MG63 (cell line): ENCODE measurements around the gene TMEM174. TPM values are rescaled to one million over a fixed set of nuclear protein-coding genes. Genes with fewer than 3 reads are reported as not detected.
A peak's percentile ranks its signal among the peaks of the same experiment; 100 is the strongest.

Experiments
- DNase-seq: peaks from one replicate; pipeline ENCODE4 v3.0.0-alpha.2; 2020
- H3K27me3 ChIP-seq: fragments of 250-450 bp; sonication (Bioruptor Pico); 2 replicates; pipeline ENCODE4 v1.5.1; 2020; ENCODE audit warnings: mild to moderate bottlenecking, moderate library complexity
- H3K36me3 ChIP-seq: fragments of 250-450 bp; sonication (Bioruptor Pico); 2 replicates; pipeline ENCODE4 v1.5.1; 2020; ENCODE audit warnings: mild to moderate bottlenecking, moderate library complexity
- H3K4me3 ChIP-seq: fragments of 250-450 bp; sonication (Bioruptor Pico); 2 replicates; pipeline ENCODE4 v1.5.1; 2020; ENCODE audit warnings: mild to moderate bottlenecking, moderate library complexity
- H3K9me3 ChIP-seq: fragments of 250-450 bp; sonication (Bioruptor Pico); 2 replicates; pipeline ENCODE4 v1.5.1; 2020; ENCODE audit warnings: mild to moderate bottlenecking, moderate library complexity
- total RNA-seq: library from RNA; depleted of rRNA; stranded (reverse); fragments of >200 nt; shearing (Covaris generic); gene quantifications from 2 replicates; pipeline ENCODE4 v1.2.3, GENCODE V29; 2014; ENCODE audit warnings: low replicate concordance

The TMEM174 gene
- total RNA-seq, 1 experiment from 2014 or later, result not detected

- H3K4me3 ChIP-seq, result no peak overlapping the region
- no peak for DNase-seq
- no peaks in the 10 kb centered on the region for H3K36me3 ChIP-seq
- no peaks in the 10 kb centered on the region for H3K27me3 ChIP-seq
- H3K9me3 ChIP-seq, result peaks cover 2% of the 10 kb centered on the region; the same call in 1 of the 2 replicates
Measured at GRCh38 chr5:73180566-73180965, 7.6 kb downstream of the TMEM174 start.

GRCh38 chr5:73182307-73182706 lies 9.3 kb downstream of the TMEM174 start:
- no peak overlapping the region for H3K4me3 ChIP-seq
- H3K9me3 ChIP-seq, result peaks cover 5% of the 10 kb centered on the region; the same call in 1 of the 2 replicates
- H3K27me3 ChIP-seq, result no peaks in the 10 kb centered on the region
- H3K36me3 ChIP-seq, result no peaks in the 10 kb centered on the region
- no peak for DNase-seq

- Histone ChIP-seq H3K4me3 (no peak overlapping the region), H3K9me3 (peaks cover 5% of the 10 kb centered on the region; the same call in 1 of the 2 replicates), H3K27me3 (no peaks in the 10 kb centered on the region), H3K36me3 (no peaks in the 10 kb centered on the region)
- DNase-seq, result no peak
Measured at GRCh38 chr5:73183000-73183399, 10.0 kb downstream of the TMEM174 start.

- peaks cover 5% of the 10 kb centered on the region; the same call in 1 of the 2 replicates for H3K9me3 ChIP-seq
- no peaks in the 10 kb centered on the region for H3K36me3 ChIP-seq
- no peak for DNase-seq
- H3K4me3 ChIP-seq, result no peak overlapping the region
- no peaks in the 10 kb centered on the region for H3K27me3 ChIP-seq
Measured at GRCh38 chr5:73183481-73183891, 10.5 kb downstream of the TMEM174 start.

- Histone ChIP-seq H3K36me3 (no peaks in the 10 kb centered on the region), H3K9me3 (peaks cover 5% of the 10 kb centered on the region; the same call in 1 of the 2 replicates), H3K4me3 (no peak overlapping the region), H3K27me3 (no peaks in the 10 kb centered on the region)
- no peak for DNase-seq
Measured at GRCh38 chr5:73186976-73187375, 14.0 kb downstream of the TMEM174 start.

- peak; percentile 21 for DNase-seq
- Histone ChIP-seq H3K4me3 (no peak overlapping the region), H3K36me3 (no peaks in the 10 kb centered on the region), H3K27me3 (no peaks in the 10 kb centered on the region), H3K9me3 (peaks cover 5% of the 10 kb centered on the region; the same call in 1 of the 2 replicates)
Measured at GRCh38 chr5:73188764-73189531, 16.0 kb downstream of the TMEM174 start.

GRCh38 chr5:73189871-73190376 lies 16.9 kb downstream of the TMEM174 start:
- no peaks in the 10 kb centered on the region for H3K27me3 ChIP-seq
- peak; percentile 83 for DNase-seq
- no peak overlapping the region for H3K4me3 ChIP-seq
- H3K9me3 ChIP-seq, result peaks cover 5% of the 10 kb centered on the region; the same call in 1 of the 2 replicates
- no peaks in the 10 kb centered on the region for H3K36me3 ChIP-seq

GRCh38 chr5:73192370-73192769 lies 19.4 kb downstream of the TMEM174 start:
- no peaks in the 10 kb centered on the region for H3K36me3 ChIP-seq
- H3K4me3 ChIP-seq, result no peak overlapping the region
- DNase-seq, result no peak
- no peaks in the 10 kb centered on the region for H3K9me3 ChIP-seq
- no peaks in the 10 kb centered on the region for H3K27me3 ChIP-seq

GRCh38 chr5:73193592-73193991 lies 20.6 kb downstream of the TMEM174 start:
- Histone ChIP-seq H3K4me3 (no peak overlapping the region), H3K27me3 (no peaks in the 10 kb centered on the region), H3K36me3 (no peaks in the 10 kb centered on the region), H3K9me3 (no peaks in the 10 kb centered on the region)
- no peak for DNase-seq

GRCh38 chr5:73196201-73196600 lies 23.2 kb downstream of the TMEM174 start:
- no peaks in the 10 kb centered on the region for H3K36me3 ChIP-seq
- no peaks in the 10 kb centered on the region for H3K9me3 ChIP-seq
- no peak overlapping the region for H3K4me3 ChIP-seq
- H3K27me3 ChIP-seq, result no peaks in the 10 kb centered on the region
- DNase-seq, result no peak

- Histone ChIP-seq H3K9me3 (no peaks in the 10 kb centered on the region), H3K27me3 (no peaks in the 10 kb centered on the region), H3K36me3 (no peaks in the 10 kb centered on the region), H3K4me3 (no peak overlapping the region)
- DNase-seq, result no peak
Measured at GRCh38 chr5:73197637-73198257, 24.8 kb downstream of the TMEM174 start.

GRCh38 chr5:73198833-73199592 lies 26.0 kb downstream of the TMEM174 start:
- no peak overlapping the region for H3K4me3 ChIP-seq
- H3K27me3 ChIP-seq, result no peaks in the 10 kb centered on the region
- H3K9me3 ChIP-seq, result no peaks in the 10 kb centered on the region
- H3K36me3 ChIP-seq, result no peaks in the 10 kb centered on the region
- DNase-seq, result no peak

GRCh38 chr5:73199671-73200070 lies 26.7 kb downstream of the TMEM174 start:
- no peaks in the 10 kb centered on the region for H3K9me3 ChIP-seq
- H3K36me3 ChIP-seq, result no peaks in the 10 kb centered on the region
- no peaks in the 10 kb centered on the region for H3K27me3 ChIP-seq
- DNase-seq, result peak; percentile 30
- H3K4me3 ChIP-seq, result no peak overlapping the region

GRCh38 chr5:73201547-73202513 lies 28.8 kb downstream of the TMEM174 start:
- no peaks in the 10 kb centered on the region for H3K36me3 ChIP-seq
- H3K4me3 ChIP-seq, result no peak overlapping the region
- H3K27me3 ChIP-seq, result no peaks in the 10 kb centered on the region
- H3K9me3 ChIP-seq, result no peaks in the 10 kb centered on the region
- DNase-seq, result peak; percentile 59

- H3K27me3 ChIP-seq, result no peaks in the 10 kb centered on the region
- no peaks in the 10 kb centered on the region; the same call in 1 of the 2 replicates for H3K9me3 ChIP-seq
- no peaks in the 10 kb centered on the region for H3K36me3 ChIP-seq
- H3K4me3 ChIP-seq, result no peak overlapping the region
- DNase-seq, result no peak
Measured at GRCh38 chr5:73204332-73204731, 31.3 kb downstream of the TMEM174 start.

GRCh38 chr5:73204733-73205132 lies 31.7 kb downstream of the TMEM174 start:
- Histone ChIP-seq H3K27me3 (no peaks in the 10 kb centered on the region), H3K9me3 (no peaks in the 10 kb centered on the region; the same call in 1 of the 2 replicates), H3K4me3 (no peak overlapping the region), H3K36me3 (no peaks in the 10 kb centered on the region)
- DNase-seq, result no peak
